ENCODE results near the gene APMAP.

DNA sequence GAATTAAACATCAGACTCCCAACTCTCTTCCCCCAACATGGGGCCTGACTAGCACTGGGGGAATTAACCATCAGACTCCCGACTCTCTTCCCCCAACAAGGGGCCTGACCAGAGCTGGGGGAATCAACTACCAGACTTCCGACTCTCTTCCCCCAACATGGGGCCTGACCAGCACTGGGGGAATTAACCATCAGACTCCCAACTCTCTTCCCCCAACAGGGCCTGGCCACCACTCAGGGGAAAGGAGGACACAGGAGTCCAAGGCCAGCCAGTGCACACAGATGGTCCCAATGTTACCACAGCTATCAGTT, 30.4 kb downstream of the APMAP start:
- TF ChIP-seq POLR2A (IDR thresholded peaks at IDR 0.05; ENCODE audit: low read length) (no peak), GATA1 (IDR thresholded peaks at IDR 0.05; ENCODE audit: low read depth, low read length) (no peak)
